Daoy (cell line): Measurements from ENCODE around the gene FHL5. TPM values are rescaled to one million over a fixed set of nuclear protein-coding genes. Genes with fewer than 3 reads are reported as not detected.
"Not testable (repeated sequence)": the region's sequence is repeated elsewhere in the genome, so short reads cannot be mapped to it uniquely, and the experiment has no call there.

Source experiments
- DNase-seq: peaks from one replicate; pipeline ENCODE4 v3.0.0-alpha.2; 2015; ENCODE audit warnings: low read depth
- total RNA-seq: library from RNA; depleted of rRNA; stranded (reverse); fragments of >200 nt; shearing (Covaris generic); gene quantifications from 2 replicates; pipeline ENCODE4 v1.2.3, GENCODE V29; 2014; rRNA removed

FHL5 gene
- total RNA-seq, 1 experiment from 2014 or later, result not detected

DNA sequence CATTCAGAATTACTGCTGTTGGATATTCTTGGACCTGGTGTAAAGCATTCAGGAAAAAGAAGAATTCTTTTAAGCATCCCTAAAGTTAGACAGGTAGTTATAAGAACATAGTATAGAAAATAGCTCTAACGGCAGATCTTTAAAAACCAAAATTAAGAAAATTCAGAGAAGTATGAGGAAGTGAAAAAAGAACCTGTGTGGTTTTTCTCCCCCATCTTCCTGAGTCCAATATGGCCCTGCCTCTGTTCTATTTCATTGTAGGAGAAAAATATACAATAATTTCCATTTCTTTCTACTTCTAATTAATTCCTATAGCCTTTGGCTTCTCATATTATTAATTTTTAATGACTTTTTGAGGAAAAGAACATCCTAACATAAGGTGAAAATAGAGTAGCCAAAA lies 47.1 kb downstream of the FHL5 start:
- DNase-seq, result no peak

- DNase-seq, result no peak
These were observed 48.5 kb downstream of the FHL5 start for GRCh38 chr6:96611342-96611991.

DNA sequence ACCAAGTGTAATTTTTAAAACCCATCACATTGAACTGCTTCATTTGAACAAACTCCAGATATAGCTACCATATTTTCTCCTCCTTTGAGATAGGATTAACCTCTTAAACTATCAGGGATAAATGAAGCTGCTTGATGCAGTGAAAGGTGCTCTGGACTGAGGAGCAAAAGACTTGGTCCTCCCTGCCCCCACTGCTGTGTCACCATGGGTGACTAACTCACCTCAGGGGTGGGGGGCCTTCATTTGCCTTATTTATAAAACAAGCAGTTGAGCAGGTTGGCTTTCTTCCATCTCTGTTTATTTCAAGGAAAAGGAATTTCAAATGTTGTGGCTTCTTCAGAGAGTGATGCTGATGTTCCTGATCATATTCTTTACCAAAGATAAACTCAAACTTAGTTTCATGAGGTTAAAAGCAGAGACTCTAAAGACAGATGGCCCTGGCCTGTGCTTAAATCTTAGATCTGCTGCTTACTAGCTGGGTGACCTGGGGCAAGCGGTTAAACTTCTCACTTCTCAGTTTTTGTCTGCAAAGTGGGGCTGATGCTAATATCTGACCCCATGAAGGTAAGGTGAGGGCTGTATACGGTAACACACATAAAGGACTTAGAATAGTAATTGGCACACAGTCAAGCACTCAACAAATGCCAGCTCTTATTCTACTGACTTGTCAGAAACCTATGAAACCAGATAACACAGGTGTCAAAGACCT lies 50.5 kb downstream of the FHL5 start:
- DNase-seq, result no peak

GRCh38 chr6:96620851-96621250 lies 57.9 kb downstream of the FHL5 start:
- no peak for DNase-seq

DNA sequence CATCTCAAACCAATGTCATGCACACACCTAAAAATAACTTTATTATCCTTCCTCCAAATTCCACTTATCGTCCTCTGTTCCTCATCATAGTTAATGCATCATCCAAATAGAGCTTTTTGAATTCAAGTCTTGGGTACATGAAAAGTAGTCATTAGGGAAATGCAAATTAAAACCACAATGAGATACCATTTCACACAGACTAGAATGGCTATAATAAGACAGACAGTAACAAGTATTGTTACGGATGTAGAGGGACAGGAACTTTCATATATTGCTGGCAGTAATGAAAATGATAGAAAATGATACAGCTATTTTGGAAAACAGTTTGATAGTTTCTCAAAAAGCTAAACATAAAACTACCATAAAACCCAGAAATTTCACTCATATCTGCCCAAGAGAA lies 59.1 kb downstream of the FHL5 start:
- no peak for DNase-seq

- no peak for DNase-seq
These were observed 62.0 kb downstream of the FHL5 start for GRCh38 chr6:96624957-96625356.

DNA sequence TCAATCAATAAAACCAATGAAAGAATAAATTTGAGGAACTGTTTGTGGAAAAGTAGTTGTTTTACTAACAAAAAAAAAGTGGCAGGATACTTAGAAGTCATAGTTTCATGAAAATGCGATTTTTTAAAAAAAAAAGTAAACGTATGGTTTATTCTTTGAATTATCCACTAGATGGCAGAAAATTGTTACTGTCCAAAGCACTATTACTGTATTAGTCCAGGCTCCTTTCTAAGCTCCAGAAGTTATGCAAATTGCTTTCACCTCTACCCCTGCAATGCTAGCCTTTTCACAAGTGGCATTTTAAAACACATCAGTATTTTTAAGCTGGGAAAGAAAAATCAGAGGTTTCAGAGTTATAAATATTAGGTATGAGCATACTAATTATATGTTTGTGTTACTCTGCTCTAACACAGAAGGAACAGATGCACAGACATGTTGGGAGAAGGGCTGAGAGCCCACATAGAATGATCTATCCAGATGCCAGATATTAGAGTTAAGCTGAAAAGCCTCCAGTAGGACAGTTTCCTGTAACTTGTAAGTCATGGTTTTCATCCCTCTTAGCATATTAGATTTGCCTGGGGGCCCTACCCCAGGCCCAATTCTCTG lies 63.9 kb downstream of the FHL5 start:
- DNase-seq, result no peak

- no peak for DNase-seq
These were observed 68.3 kb downstream of the FHL5 start for GRCh38 chr6:96631248-96631647.

GRCh38 chr6:96637979-96638378 lies 75.1 kb downstream of the FHL5 start:
- DNase-seq, result not testable (repeated sequence)

- DNase-seq, result no peak
These were observed 82.2 kb downstream of the FHL5 start for GRCh38 chr6:96645106-96645505.

GRCh38 chr6:96649926-96650325 lies 87.0 kb downstream of the FHL5 start:
- no peak for DNase-seq

DNA sequence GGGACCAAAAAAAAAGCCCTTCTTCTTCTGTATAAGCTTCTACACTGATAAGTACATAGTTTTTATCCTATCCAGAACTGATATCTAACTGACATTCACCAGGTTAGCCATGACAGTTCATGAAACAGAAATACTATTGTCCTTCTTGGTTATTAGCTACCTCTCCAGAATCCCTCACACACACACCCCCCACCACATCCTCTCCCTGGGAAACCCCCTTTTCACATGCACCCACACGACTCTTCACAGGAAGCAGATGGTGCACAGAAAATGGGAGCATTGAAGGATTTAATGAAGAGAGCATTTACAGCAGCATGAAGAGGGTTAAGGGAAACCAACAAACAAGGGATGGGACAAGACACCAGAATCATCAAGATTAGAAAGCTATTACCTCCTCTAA lies 88.9 kb downstream of the FHL5 start:
- DNase-seq, result no peak

- DNase-seq, result no peak
These were observed 89.6 kb downstream of the FHL5 start for GRCh38 chr6:96652552-96652951.

- DNase-seq, result no peak
These were observed 90.3 kb downstream of the FHL5 start for GRCh38 chr6:96653181-96653580.

DNA sequence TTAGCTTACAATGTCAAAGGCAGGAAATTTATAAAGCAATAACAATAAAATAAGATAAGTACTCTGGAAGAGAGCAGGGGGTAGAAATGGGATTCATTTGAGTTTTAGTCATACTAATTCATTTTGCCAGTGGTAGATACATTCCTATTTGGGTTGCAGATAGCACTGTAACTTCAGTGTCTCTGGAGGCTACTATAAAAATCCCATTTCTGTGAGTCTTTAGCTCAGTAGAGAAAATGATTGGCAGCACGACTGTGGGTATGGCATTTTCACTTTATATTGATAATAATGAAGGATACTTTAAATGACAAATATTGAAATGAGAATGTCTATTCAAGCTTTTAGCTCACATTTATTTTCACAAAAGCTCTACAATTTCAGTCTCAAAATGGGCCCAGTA lies 93.6 kb downstream of the FHL5 start:
- no peak for DNase-seq

DNA sequence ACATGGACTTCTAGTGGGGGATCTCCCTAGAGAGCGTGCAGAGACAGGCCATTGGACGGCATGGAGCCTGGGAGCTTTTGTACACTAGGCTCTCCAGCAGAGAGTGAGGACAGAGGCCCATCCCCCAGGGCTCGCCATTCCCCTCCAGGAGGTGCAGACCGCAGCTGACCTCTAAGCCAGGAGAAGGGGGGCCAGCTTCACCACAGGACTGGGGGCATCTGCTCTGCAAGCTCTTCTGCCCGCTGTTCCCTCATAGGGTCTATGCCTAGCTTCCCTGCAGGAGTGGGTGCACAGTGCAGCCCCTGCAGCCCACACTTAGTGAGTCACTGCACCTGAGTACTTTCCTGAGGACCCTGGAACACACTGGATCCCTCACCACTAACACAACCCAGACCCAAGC lies 94.4 kb downstream of the FHL5 start:
- DNase-seq, result no peak

- no peak for DNase-seq
These were observed 96.3 kb downstream of the FHL5 start for GRCh38 chr6:96659084-96659845.

Other genes starting within 250 kb of the FHL5 start
- gene UFL1, start 41.3 kb upstream of the FHL5 start, total RNA-seq, result 20.4 and 20.7 TPM in 2 replicates